HK-2 (cell line): Measurements from ENCODE around the gene EMC10.
"Not testable (repeated sequence)": the region's sequence is repeated elsewhere in the genome, so short reads cannot be mapped to it uniquely, and the experiment has no call there.

Experiments used
- DNase-seq: peaks from one replicate; pipeline ENCODE4 v3.0.0-alpha.2; 2018; ENCODE audit not compliant: unreplicated experiment

EMC10 gene

DNA sequence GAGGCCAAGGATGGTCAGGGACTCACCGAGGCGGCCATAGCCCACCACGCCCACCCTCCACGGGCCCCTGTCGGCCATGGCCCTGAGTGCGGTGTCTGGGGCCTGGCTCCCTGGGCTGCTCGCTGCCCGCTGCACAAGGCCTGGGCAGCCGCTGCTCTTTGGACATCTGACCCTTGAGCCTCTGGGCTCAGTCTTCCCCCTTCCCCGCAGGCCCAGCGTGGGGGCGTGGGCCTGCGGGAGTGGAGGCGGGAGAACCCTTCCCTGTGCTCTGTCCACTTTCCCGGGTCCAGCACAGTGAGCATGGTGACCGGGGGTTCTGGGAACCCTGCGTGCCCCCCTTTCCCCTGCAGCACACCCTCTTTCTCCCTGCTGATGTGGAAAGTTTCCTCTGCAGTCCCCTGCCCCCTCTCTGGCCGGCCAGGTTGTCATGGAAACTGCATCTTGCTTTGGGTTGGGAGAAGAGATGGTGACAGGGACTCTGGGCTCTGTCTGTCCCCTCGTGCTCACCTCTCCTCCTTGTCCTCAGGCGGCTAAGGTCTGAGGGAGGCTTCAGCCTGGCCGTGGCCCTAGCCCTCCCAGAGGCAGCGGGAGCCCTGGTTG lies 37.5 kb downstream of the EMC10 start, which contains the start of gene ASPDH:
Gene ASPDH (minus strand): TSS at position 168 of the 600 bp plus-strand sequence. CDS start 90 bp downstream, at position 78.
- DNase-seq = no peak

- no peak for DNase-seq
These were observed 38.2 kb downstream of the EMC10 start for GRCh38 chr19:50514346-50515167.

DNA sequence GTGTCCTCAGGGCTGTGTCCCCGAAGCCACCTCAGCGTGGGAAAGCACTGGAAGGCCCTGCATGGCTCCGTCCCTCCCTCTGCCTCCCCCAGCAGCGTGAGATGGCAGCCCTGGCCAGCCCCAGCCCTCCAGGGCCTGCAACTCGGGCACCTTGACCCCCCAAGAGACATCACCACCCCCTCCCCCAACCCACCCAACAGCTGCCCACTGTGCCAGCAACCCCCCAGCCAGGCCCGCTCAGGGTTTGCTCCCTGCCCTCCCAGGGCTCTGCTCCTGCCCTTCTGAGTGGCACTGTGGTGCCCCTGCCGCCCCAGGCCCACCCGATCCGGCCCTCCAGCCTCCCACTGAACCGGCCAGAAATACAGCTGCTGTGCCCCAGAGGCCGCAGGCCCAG lies 38.9 kb downstream of the EMC10 start:
- DNase-seq = no peak

DNA sequence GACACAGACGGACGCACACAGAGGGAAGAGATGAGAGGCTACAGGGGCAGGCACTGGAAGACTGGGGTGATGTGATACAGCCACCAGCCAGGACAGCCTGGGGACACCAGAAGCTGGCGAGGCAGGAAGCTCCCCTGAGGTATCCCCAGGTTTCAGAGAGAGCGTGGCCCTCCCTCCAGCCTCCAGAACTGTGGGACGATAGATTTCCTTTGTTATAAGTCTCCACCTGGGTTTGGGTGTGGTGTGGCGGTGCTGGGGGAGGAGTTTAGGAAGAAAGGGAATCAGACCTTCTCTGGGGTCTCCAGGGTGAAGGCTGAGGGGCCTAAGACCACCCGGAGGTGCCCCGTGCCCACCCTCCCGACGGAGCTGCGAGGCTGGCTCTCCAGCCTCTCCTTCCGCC lies 40.1 kb downstream of the EMC10 start:
- no peak for DNase-seq

GRCh38 chr19:50516964-50517703 lies 40.8 kb downstream of the EMC10 start:
- no peak for DNase-seq

GRCh38 chr19:50517704-50518075 lies 41.4 kb downstream of the EMC10 start:
- no peak for DNase-seq

DNA sequence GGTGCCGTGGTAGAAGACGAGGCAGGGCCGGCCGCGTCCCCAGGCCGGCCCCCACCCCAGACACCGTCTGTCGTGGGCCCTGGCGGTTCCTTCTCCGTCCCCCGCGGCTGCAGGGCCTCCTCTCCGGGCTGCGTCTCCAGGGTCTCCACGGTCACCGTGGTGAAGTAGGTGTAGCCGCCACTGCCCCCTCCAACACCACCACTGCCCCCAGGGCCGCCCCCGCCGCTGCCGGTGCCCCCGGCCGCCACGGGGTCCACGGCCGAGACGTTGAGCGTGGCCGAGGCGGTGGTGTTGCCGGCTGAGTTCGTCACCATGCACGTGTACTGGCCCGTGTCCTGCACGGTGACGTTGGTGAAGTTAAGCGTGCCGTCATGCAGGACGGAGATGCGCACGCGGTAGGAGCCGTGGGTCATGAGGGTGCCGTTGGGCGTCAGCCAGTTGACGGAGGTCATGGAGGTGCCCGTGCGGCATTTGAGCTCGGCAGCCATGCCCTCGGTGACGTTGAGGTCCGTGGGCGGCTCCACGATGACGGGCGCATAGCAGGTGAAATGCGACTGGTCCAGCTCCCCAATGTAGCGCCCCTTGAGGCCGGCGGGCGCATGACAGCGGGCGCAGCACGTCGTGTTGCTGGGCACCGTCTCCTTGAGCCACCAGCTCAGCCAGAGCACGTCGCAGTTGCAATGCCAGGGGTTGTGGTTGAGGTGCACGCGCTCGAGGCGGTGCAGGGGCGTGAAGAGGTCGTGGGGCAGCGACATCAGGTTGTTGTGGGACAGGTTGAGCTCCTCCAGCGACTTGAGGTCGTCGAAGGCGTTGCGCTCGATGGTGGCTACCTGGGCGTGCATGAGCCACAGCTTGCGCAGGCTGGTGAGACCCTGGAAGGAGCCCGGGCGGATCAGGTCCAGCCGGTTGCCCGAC lies 42.0 kb downstream of the EMC10 start:
- DNase-seq = no peak

DNA sequence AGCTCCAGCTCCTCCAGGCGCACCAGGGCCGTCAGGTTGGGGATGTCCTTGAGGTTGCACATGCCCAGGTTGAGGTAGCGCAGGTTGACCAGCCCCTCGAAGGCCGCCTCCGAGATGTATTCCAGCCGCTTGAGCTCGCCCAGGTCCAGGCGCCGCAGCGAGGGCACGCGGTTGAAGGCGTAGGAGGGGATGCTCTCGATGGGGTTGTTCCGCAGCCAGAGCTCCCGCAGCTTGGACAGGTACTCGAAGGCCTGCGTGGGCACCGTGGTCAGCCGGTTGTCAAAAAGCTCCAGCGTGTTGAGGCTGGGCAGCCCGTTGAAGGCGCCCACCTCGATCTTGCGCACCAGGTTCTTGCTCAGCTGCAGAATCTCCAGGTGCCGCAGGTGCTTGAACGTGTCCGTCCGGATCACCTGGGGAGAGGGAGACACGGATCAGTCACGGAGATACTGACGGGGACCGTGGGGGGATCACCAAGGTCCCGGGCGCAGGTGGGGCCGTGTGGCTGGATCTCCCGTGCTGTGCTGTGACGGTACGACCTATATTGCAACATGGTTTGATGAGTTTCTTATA lies 42.8 kb downstream of the EMC10 start:
- DNase-seq = no peak

DNA sequence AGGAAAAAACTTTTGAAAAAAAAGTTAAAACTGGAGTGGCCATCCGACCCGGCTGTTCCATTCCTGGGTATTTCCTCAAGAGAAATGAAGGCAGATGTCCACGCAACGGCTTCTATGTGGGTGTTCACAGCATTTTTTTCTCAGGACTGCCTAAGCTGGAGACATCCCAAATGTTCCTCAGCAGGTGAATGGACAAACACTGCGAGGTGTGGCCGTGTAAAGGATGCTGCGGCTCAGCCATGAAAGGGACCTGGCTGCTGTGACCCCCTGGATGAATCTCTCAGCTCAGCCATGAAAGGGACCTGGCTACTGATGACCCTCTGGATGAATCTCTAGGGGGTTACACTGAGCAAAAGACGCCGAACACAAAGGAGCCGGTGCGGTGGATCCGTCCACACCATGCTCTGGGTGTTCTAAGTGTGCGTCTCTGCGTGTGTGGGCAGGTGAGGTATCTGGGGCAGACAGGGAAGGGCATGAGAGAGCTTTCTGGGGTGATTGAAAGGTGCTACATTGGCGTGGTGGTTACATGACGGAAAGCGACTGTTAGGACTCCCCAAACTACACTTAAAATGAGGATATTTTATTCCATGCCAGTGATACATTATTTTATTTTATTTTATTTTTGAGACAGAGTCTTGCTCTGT lies 44.6 kb downstream of the EMC10 start:
- no peak for DNase-seq

DNA sequence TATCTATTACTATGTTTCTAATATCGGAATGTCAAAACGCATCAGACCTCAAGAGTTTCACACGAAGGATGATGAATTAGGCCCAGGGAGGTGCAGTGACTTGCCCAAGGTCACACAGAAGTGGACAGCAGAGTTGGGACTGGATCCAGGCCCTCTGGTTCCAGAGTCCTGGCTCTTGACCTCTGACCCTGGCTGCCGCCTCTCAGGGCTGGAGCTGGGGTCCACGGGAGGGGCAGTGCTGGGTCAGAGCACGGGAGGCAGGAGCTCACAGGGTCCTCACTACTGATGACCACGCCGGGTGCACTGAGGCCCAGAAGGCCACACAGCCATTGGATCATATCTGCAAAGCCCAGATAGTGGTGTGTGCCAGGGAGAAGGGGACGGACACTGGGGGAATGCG lies 46.6 kb downstream of the EMC10 start:
- DNase-seq = no peak

- not testable (repeated sequence) for DNase-seq
These were observed 51.7 kb downstream of the EMC10 start for GRCh38 chr19:50528052-50528451.

DNA sequence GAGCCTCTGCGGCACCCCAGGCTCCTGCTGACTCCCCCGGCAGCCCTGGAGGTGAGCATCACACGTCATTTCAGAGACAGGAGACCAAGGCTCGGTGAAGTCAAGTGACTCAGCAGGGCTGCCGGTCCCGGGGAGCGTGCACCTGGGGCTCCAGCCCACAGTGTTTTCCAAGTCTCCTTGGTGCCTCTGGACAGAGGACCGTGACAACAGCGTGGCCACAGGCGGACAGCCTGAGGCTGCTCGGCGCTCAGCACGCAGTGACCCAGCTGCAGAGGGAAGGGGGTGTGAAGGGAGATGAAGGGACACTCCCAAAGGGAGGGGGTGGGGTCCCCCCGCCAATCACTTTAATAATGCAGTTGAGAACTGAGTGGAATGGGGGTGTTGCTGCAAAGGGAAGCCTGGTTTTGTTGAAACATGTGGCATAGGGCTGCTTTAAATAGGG lies 54.9 kb downstream of the EMC10 start:
- no peak for DNase-seq

GRCh38 chr19:50532952-50533351 lies 56.6 kb downstream of the EMC10 start:
- DNase-seq = no peak

- no peak for DNase-seq
These were observed 58.2 kb downstream of the EMC10 start for GRCh38 chr19:50534478-50534877.

DNA sequence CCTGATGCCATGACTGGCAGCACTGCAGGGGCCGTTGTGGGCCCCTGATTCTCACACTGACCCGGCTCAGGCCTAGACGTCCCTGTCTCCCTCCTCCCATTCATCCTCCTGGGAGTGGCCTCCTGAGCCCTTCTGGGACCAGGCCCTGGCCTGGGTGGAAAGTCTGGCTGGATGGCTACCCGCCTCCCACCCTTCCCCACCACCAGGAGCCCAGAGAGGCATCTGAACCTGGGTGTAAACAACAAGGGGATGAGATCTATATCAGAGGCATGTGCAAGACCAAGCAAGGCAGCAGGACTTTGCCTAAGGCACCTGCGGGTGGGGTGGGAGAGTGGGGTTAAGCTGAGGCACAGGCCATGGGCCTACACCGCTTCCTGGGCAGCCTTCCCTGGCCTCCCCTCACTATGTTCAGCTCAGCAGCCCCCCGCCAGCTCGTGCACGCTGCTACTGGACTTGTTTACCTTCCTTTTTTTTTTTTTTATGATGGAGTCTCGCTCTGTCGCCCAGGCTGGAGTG lies 59.4 kb downstream of the EMC10 start:
- DNase-seq = no peak

- DNase-seq = no peak
These were observed 60.5 kb downstream of the EMC10 start for GRCh38 chr19:50536662-50537305.

GRCh38 chr19:50537306-50537685 lies 61.0 kb downstream of the EMC10 start:
- DNase-seq = no peak

DNA sequence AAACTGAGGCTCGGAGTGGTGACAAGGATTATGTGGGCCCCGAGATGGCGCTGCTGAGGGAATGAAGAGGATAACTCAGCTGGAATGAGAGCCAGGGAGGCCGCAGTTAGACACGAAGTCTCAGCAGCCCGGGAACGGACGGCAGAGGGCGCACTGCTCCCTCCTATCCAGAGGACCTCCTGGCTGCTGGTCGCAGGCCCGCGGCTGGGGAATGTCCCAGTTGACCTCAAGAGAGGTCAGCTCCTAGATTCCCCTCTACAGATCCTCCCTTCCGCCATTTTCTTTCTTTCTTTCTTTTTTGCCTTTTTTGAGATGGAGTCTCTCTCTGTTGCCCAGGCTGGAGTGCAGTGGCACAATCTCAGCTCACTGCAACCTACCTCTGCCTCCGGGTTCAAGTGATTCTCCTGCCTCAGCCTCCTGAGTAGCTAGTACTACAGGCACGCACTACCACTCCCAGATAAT lies 61.5 kb downstream of the EMC10 start:
- DNase-seq = peak; percentile 68
